Measurements from ENCODE around the gene SIRT1. TPM values are rescaled to one million over a fixed set of nuclear protein-coding genes. Genes with fewer than 3 reads are reported as not detected.

The SIRT1 gene
- total RNA-seq, 1 experiment from 2014 or later, result 83.8 TPM

DNA sequence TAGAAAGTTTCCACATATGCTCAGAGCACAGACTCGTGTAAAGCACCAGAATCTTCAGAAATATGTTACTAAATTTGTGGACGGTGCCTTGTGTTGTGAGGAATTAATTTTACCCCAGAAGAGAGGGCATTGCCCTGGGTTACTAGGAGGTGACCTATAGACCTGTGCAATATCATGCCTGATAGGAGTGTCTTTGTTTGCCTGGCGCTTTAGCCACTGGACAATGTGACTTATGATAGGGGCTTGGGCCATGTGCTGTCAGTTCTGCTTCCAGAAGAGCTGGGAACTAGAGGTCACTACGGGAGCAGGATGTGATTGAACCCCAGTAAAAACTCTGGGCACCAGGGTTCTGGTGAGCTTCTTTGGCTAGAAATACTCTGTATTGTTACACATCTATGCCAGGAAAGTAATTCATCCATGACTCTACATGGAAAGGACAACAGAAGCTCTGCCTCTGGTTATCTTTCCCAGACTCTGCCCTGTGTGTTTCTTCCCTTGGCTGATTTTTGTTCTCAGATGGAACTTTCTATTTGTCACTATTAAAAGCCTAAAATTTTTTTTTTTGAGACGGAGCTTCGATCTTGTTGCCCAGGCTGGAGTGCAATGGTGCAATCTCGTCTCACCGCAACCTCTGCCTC lies 75.5 kb downstream of the SIRT1 start:
- H3K9ac ChIP-seq (ENCODE audit: extremely low read depth, insufficient read length, low read length), result no peak overlapping the region
- DNase-seq, result no peak
- no peak overlapping the region for H3K4me2 ChIP-seq (ENCODE audit: insufficient read depth, insufficient read length, low read length)
- H4K91ac ChIP-seq (ENCODE audit: insufficient read length, low read depth, low read length), result no peak overlapping the region
- H3T11ph ChIP-seq (ENCODE audit: low read length), result no peak overlapping the region
- H2AK5ac ChIP-seq (ENCODE audit: insufficient read length, low read length), result no peak overlapping the region
- no peak overlapping the region for H2BK5ac ChIP-seq (ENCODE audit: insufficient read length, low read length)
- H2BK120ac ChIP-seq (ENCODE audit: low read depth, low read length, poor library complexity, severe bottlenecking), result no peak overlapping the region
- H3K4me3 Mint-ChIP-seq, result no peak overlapping the region
- H3K79me2 ChIP-seq (ENCODE audit: insufficient read depth, low read length), result no peaks in the 10 kb centered on the region
- H3K9me3 ChIP-seq (ENCODE audit: control insufficient read depth, low read depth, low read length), result no peaks in the 10 kb centered on the region
- no peaks in the 10 kb centered on the region for H3K27me3 ChIP-seq (ENCODE audit: insufficient read depth, low read length)
- no peak overlapping the region for H2BK20ac ChIP-seq (ENCODE audit: low read depth, low read length, poor library complexity, severe bottlenecking)
- peaks cover 11 to 12% of the 10 kb centered on the region in 2 experiments for H3K4me1 Mint-ChIP-seq
- H2BK15ac ChIP-seq (ENCODE audit: low read depth, low read length), result no peak overlapping the region
- H3K27me3 Mint-ChIP-seq (ENCODE audit: low read depth), result no peaks in the 10 kb centered on the region
- H3K18ac ChIP-seq (ENCODE audit: insufficient read length, low read depth, low read length), result no peak overlapping the region
- H3K36me3 Mint-ChIP-seq (ENCODE audit: insufficient read depth in 1 of 3, low read depth in 3 of 3), result peaks cover 0 to 12% (median 10%) of the 10 kb centered on the region in 3 experiments; a peak in 4 of 7 replicates
- H3K23ac ChIP-seq (ENCODE audit: insufficient read length, low read depth, low read length), result no peak overlapping the region
- no peak overlapping the region for H3K56ac ChIP-seq (ENCODE audit: insufficient read length, low read depth, low read length)
- WGBS (ENCODE audit: extremely low coverage, insufficient read length, low lambda C conversion rate), result no CpG with 5 or more reads among the region's 8 CpGs
- TF ChIP-seq, protein P1, sequence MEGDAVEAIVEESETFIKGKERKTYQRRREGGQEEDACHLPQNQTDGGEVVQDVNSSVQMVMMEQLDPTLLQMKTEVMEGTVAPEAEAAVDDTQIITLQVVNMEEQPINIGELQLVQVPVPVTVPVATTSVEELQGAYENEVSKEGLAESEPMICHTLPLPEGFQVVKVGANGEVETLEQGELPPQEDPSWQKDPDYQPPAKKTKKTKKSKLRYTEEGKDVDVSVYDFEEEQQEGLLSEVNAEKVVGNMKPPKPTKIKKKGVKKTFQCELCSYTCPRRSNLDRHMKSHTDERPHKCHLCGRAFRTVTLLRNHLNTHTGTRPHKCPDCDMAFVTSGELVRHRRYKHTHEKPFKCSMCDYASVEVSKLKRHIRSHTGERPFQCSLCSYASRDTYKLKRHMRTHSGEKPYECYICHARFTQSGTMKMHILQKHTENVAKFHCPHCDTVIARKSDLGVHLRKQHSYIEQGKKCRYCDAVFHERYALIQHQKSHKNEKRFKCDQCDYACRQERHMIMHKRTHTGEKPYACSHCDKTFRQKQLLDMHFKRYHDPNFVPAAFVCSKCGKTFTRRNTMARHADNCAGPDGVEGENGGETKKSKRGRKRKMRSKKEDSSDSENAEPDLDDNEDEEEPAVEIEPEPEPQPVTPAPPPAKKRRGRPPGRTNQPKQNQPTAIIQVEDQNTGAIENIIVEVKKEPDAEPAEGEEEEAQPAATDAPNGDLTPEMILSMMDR (conservative IDR thresholded peaks at IDR 0.05), result no peak
- H3K4ac ChIP-seq (ENCODE audit: low read depth, low read length), result no peak overlapping the region
- H3K4me1 ChIP-seq (ENCODE audit: insufficient read depth, low read length), result no peaks in the 10 kb centered on the region
- no peak overlapping the region for H4K5ac ChIP-seq (ENCODE audit: insufficient read length, low read depth, low read length)
- no peak overlapping the region for H3K27ac ChIP-seq (ENCODE audit: insufficient read length, low read depth, low read length)
- no peak overlapping the region for H3K27ac Mint-ChIP-seq
- no peak overlapping the region for H2BK12ac ChIP-seq (ENCODE audit: insufficient read length, low read depth, low read length)
- H3K9me3 Mint-ChIP-seq, result no peaks in the 10 kb centered on the region
- no peaks in the 10 kb centered on the region for H3K79me1 ChIP-seq (ENCODE audit: insufficient read depth, low read depth, low read length, poor library complexity, severe bottlenecking)
- no peak overlapping the region for H3K14ac ChIP-seq (ENCODE audit: insufficient read depth, low read length)
- H4K20me1 ChIP-seq (ENCODE audit: control insufficient read depth, insufficient read depth, insufficient read length), result no peaks in the 10 kb centered on the region
- H2AFZ ChIP-seq (ENCODE audit: low read length), result no peak overlapping the region
- H4K8ac ChIP-seq (replicated peaks; ENCODE audit: insufficient read length, low read depth, low read length), result no peak overlapping the region
- H3K23me2 ChIP-seq (ENCODE audit: insufficient read length, low read depth, low read length, poor library complexity, severe bottlenecking), result no peaks in the 10 kb centered on the region
